Lung (tissue), 12 donors: Measurements from ENCODE around the gene JUP. TPM values are rescaled to one million over a fixed set of nuclear protein-coding genes. Genes with fewer than 3 reads are reported as not detected.

Source experiments
- ATAC-seq: fragments of 200-7000 bp; cut with Tn5 transposase; one replicate; pipeline ENCODE4 v1.9.1; 2020; ENCODE audit warnings: moderate number of reproducible peaks; ENCODE audit not compliant: insufficient read depth, low FRiP score
- DNase-seq, 3 donors: peaks; one replicate each; pipeline ENCODE4 v3.0.0-alpha.2; 2013 to 2017
- H3K27ac ChIP-seq, 2 donors: one replicate each; pipeline ENCODE4 v1.5.1; 2013; ENCODE audit warnings: mild to moderate bottlenecking in 2 of 2, moderate library complexity in 2 of 2, control low read depth in 1 of 2, inconsistent platforms in 1 of 2, low read depth in 1 of 2, low read length in 1 of 2
- H3K27me3 ChIP-seq, 3 donors: one replicate each; pipeline ENCODE4 v1.5.1; 2013; ENCODE audit warnings: low read length in 2 of 3; ENCODE audit not compliant: control insufficient read depth in 3 of 3, insufficient read depth in 3 of 3
- H3K36me3 ChIP-seq, 4 donors: one replicate each; pipeline ENCODE4 v1.5.1; 2013; ENCODE audit warnings: low read length in 4 of 4, mild to moderate bottlenecking in 1 of 4, moderate library complexity in 1 of 4; ENCODE audit not compliant: control insufficient read depth in 4 of 4, insufficient read depth in 4 of 4
- H3K4me1 ChIP-seq, 5 donors: one replicate each; pipeline ENCODE4 v1.5.1; 2013; ENCODE audit warnings: low read length in 5 of 5, mild to moderate bottlenecking in 2 of 5, moderate library complexity in 1 of 5; ENCODE audit not compliant: control insufficient read depth in 5 of 5, insufficient read depth in 5 of 5
- H3K4me3 ChIP-seq: one replicate; pipeline ENCODE4 v1.5.1; 2013; ENCODE audit warnings: mild to moderate bottlenecking, control low read depth, moderate library complexity
- H3K9ac ChIP-seq, 2 donors: one replicate each; pipeline ENCODE4 v1.5.1; 2013; ENCODE audit warnings: low read length in 2 of 2, control low read depth in 1 of 2; ENCODE audit not compliant: insufficient read depth in 1 of 2
- H3K9me3 ChIP-seq, 4 donors: one replicate each; pipeline ENCODE4 v1.5.1; 2013; ENCODE audit warnings: low read length in 3 of 4, mild to moderate bottlenecking in 1 of 4, moderate library complexity in 1 of 4; ENCODE audit not compliant: control insufficient read depth in 4 of 4, insufficient read depth in 3 of 4
- WGBS, 2 donors: extraction: QIAGEN DNeasy Blood & Tissue Kit; methylation state at CpG; one replicate each; pipeline ENCODE4 v1.1.7; 2013; 5-methylcytosine and 5-hydroxymethylcytosine counted together
- polyA plus RNA-seq, 2 donors: library from polyadenylated mRNA; stranded (reverse); fragments of 200-250 nt; gene quantifications; one replicate each; pipeline ENCODE4 v1.2.1, GENCODE V29; 2013
- total RNA-seq, 2 donors: library from RNA; depleted of rRNA in 1 of 2; stranded (reverse); fragments of >200 nt in 1 of 2; gene quantifications; one replicate each; pipeline ENCODE4 v1.2.1, GENCODE V29; 2014 to 2021
- TF ChIP-seq, protein P1 (sequence below): IDR thresholded peaks from 2 replicates; pipeline ENCODE4 v1.5.1; 2012; ENCODE audit warnings: mild to moderate bottlenecking; ENCODE audit errors: control extremely low read depth, extremely low read depth
- donor health status: control.
- donor health status: control.
- donor health status: Bipolar disorder and iron deficiency.
- donor health status: healthy.
- donor health status: DM: yes; HTN: yes; CAD: no.

JUP gene
- total and polyA plus RNA-seq, 4 donors, result 60.9 to 150 (median 101) TPM

GRCh38 chr17:41754066-41754465, 32.4 kb downstream of the JUP start:
- H3K27me3 ChIP-seq, result no peaks in the 10 kb centered on the region
- peaks cover 2 to 47% (median 13%) of the 10 kb centered on the region in 4 donors for H3K36me3 ChIP-seq
- DNase-seq, result no peak

GRCh38 chr17:41751288-41751687, 35.2 kb downstream of the JUP start:
- H3K27ac ChIP-seq, result no peak overlapping the region
- H3K36me3 ChIP-seq, result peaks cover 0 to 28% (median 6%) of the 10 kb centered on the region in 4 donors
- WGBS, 2 donors, result 80 to 83% methylated on average over 3 of the region's 3 CpGs
- DNase-seq, result no peak
- H3K9me3 ChIP-seq, result no peaks in the 10 kb centered on the region
- TF ChIP-seq, protein P1, sequence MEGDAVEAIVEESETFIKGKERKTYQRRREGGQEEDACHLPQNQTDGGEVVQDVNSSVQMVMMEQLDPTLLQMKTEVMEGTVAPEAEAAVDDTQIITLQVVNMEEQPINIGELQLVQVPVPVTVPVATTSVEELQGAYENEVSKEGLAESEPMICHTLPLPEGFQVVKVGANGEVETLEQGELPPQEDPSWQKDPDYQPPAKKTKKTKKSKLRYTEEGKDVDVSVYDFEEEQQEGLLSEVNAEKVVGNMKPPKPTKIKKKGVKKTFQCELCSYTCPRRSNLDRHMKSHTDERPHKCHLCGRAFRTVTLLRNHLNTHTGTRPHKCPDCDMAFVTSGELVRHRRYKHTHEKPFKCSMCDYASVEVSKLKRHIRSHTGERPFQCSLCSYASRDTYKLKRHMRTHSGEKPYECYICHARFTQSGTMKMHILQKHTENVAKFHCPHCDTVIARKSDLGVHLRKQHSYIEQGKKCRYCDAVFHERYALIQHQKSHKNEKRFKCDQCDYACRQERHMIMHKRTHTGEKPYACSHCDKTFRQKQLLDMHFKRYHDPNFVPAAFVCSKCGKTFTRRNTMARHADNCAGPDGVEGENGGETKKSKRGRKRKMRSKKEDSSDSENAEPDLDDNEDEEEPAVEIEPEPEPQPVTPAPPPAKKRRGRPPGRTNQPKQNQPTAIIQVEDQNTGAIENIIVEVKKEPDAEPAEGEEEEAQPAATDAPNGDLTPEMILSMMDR, result no peak
- no peak overlapping the region for H3K4me3 ChIP-seq
- ATAC-seq, result no peak
- H3K27me3 ChIP-seq, result no peaks in the 10 kb centered on the region
- no peak overlapping the region for H3K9ac ChIP-seq
- H3K4me1 ChIP-seq, result no peaks in the 10 kb centered on the region

More at GRCh38 chr17:41754066-41754465, 32.4 kb downstream of the JUP start:
- Histone ChIP-seq H3K4me1 (no peaks in the 10 kb centered on the region), H3K9me3 (no peaks in the 10 kb centered on the region), H3K27ac (no peak overlapping the region), H3K9ac (no peak overlapping the region), H3K4me3 (no peak overlapping the region)
- TF ChIP-seq, protein P1, result no peak
- 85 to 89% methylated on average over 12 of the region's 12 CpGs for WGBS, 2 donors
- no peak for ATAC-seq

DNA sequence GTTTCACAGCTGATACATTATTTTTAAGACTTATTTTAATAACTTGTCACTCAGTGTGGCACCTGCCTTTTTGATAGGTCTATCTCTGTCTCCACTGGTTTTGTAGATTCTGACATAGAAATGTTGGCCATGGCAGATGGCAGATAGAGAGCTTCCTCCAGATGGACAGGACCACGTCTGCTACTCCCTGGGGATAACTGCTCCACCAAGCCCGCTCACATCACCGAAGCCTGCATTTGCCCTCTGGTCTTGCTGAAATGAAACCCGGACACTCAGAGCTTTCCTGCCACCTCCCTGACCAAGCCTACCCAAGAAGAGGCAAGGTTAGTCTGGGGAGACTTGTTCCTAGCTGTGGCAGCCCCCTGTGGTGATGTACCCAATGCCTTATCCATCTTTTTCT, 35.6 kb downstream of the JUP start:
- no peak overlapping the region for H3K9ac ChIP-seq

More for the DNA sequence above, 35.6 kb downstream of the JUP start:
- no peak for ATAC-seq
- no peaks in the 10 kb centered on the region for H3K9me3 ChIP-seq
- no peak for DNase-seq
- no peak overlapping the region for H3K4me3 ChIP-seq
- no peaks in the 10 kb centered on the region for H3K27me3 ChIP-seq
- WGBS, 2 donors, result 86 to 91% methylated on average over 4 of the region's 4 CpGs
- TF ChIP-seq, protein P1, result no peak
- no peak overlapping the region for H3K27ac ChIP-seq
- peaks cover 0 to 25% (median 4%) of the 10 kb centered on the region in 4 donors for H3K36me3 ChIP-seq
- H3K4me1 ChIP-seq, result no peaks in the 10 kb centered on the region
